Hepatocyte (in vitro differentiated cells): ENCODE data around the gene DYDC1. TPM values are rescaled to one million over a fixed set of nuclear protein-coding genes. Genes with fewer than 3 reads are reported as not detected.

Experiments
- DNase-seq: peaks from one replicate; pipeline ENCODE4 v3.0.0-alpha.2; 2016; ENCODE audit warnings: low spot score
- H2AFZ ChIP-seq: fragments of 200-600 bp; sonication (generic); 2 replicates; pipeline ENCODE4 v1.6.0; 2016; ENCODE audit warnings: antibody characterized with exemption, mild to moderate bottlenecking
- H3K27ac ChIP-seq: fragments of 200-600 bp; sonication (generic); 2 replicates; pipeline ENCODE4 v1.5.1; 2016; ENCODE audit warnings: mild to moderate bottlenecking
- H3K27me3 ChIP-seq: fragments of 200-600 bp; sonication (generic); 2 replicates; pipeline ENCODE4 v1.6.1; 2016
- H3K36me3 ChIP-seq: fragments of 200-600 bp; sonication (generic); replicated peaks from 2 replicates; pipeline ENCODE4 v1.5.1; 2016; ENCODE audit warnings: low read depth; ENCODE audit not compliant: insufficient read depth
- H3K4me1 ChIP-seq: fragments of 200-600 bp; sonication (generic); 2 replicates; pipeline ENCODE4 v1.5.1; 2016; ENCODE audit warnings: mild to moderate bottlenecking, moderate library complexity; ENCODE audit not compliant: insufficient read depth
- H3K4me2 ChIP-seq: fragments of 200-600 bp; sonication (generic); 2 replicates; pipeline ENCODE4 v1.6.0; 2016
- H3K4me3 ChIP-seq: fragments of 200-600 bp; sonication (generic); 2 replicates; pipeline ENCODE4 v1.5.1; 2016; ENCODE audit warnings: mild to moderate bottlenecking
- H3K79me2 ChIP-seq: fragments of 200-600 bp; sonication (generic); 2 replicates; pipeline ENCODE4 v1.6.0; 2017; ENCODE audit warnings: mild to moderate bottlenecking
- H3K9me2 ChIP-seq: fragments of 200-600 bp; sonication (generic); replicated peaks from 2 replicates; pipeline ENCODE4 v1.6.0; 2017; ENCODE audit warnings: mild to moderate bottlenecking; ENCODE audit not compliant: insufficient read depth
- H3K9me3 ChIP-seq: fragments of 200-600 bp; sonication (generic); 2 replicates; pipeline ENCODE4 v1.5.1; 2016; ENCODE audit warnings: low read depth, mild to moderate bottlenecking
- H4K20me1 ChIP-seq: fragments of 200-600 bp; sonication (generic); 2 replicates; pipeline ENCODE4 v1.6.0; 2016; ENCODE audit warnings: mild to moderate bottlenecking; ENCODE audit not compliant: insufficient read depth, poor library complexity, severe bottlenecking
- CTCF ChIP-seq: fragments of 200-600 bp; sonication (generic); IDR thresholded peaks from 2 replicates; pipeline ENCODE4 v1.5.1; 2016; ENCODE audit warnings: antibody characterized with exemption, mild to moderate bottlenecking; ENCODE audit not compliant: poor library complexity
- EZH2 ChIP-seq: fragments of 200-600 bp; sonication (generic); IDR thresholded peaks from 2 replicates; pipeline ENCODE4 v1.6.1; 2016; ENCODE audit warnings: antibody characterized with exemption, mild to moderate bottlenecking, borderline replicate concordance
- EZH2phosphoT487 ChIP-seq: fragments of 200-600 bp; sonication (generic); IDR thresholded peaks from one replicate; pipeline ENCODE4 v1.6.1; 2018; ENCODE audit warnings: antibody characterized with exemption, mild to moderate bottlenecking, low read depth, moderate library complexity; ENCODE audit not compliant: unreplicated experiment, severe bottlenecking
- WGBS: methylation state at CpG from one replicate; pipeline ENCODE4 v1.1.6; 2016; ENCODE audit warnings: low lambda C conversion rate; ENCODE audit errors: missing lambda C conversion rate; 5-methylcytosine and 5-hydroxymethylcytosine counted together
- polyA plus RNA-seq: library from polyadenylated mRNA; unstranded; fragments of >200 nt; fragmentation: Nextera tagmentation; extraction: Ambion mirVana; gene quantifications from 2 replicates; pipeline ENCODE4 v1.2.1, GENCODE V29; 2016
- total RNA-seq: library from RNA; depleted of rRNA; stranded (reverse); fragments of >200 nt; gene quantifications from 2 replicates; pipeline ENCODE4 v1.2.3, GENCODE V29; 2014

Gene DYDC1
- total and polyA plus RNA-seq, 2 experiments from 2014 or later: not detected

- H4K20me1 ChIP-seq: no peaks in the 10 kb centered on the region
- H3K4me3 ChIP-seq: no peak overlapping the region
- H3K27me3 ChIP-seq: no peaks in the 10 kb centered on the region
- 91% methylated on average over 3 of the region's 3 CpGs for WGBS
- no peak overlapping the region for H3K4me2 ChIP-seq
- no peaks in the 10 kb centered on the region for H3K4me1 ChIP-seq
- no peaks in the 10 kb centered on the region for H3K36me3 ChIP-seq
- no peaks in the 10 kb centered on the region for H3K9me3 ChIP-seq
- no peaks in the 10 kb centered on the region for H3K9me2 ChIP-seq
- TF ChIP-seq EZH2phosphoT487: no peak
- no peak for TF ChIP-seq CTCF
- TF ChIP-seq EZH2: no peak
- no peaks in the 10 kb centered on the region for H3K79me2 ChIP-seq
- no peak for DNase-seq
- H2AFZ ChIP-seq: no peak overlapping the region
- H3K27ac ChIP-seq: no peak overlapping the region
These were observed 59.6 kb downstream of the DYDC1 start for GRCh38 chr10:80296942-80297341.

- Histone ChIP-seq H3K9me3 (no peaks in the 10 kb centered on the region), H3K9me2 (no peaks in the 10 kb centered on the region), H2AFZ (no peak overlapping the region), H4K20me1 (no peaks in the 10 kb centered on the region), H3K79me2 (no peaks in the 10 kb centered on the region), H3K4me1 (peaks cover 5% of the 10 kb centered on the region), H3K27ac (no peak overlapping the region), H3K4me3 (no peak overlapping the region), H3K27me3 (no peaks in the 10 kb centered on the region), H3K36me3 (no peaks in the 10 kb centered on the region), H3K4me2 (no peak overlapping the region)
- DNase-seq: peak; percentile 2
- WGBS: 88% methylated on average over 6 of the region's 6 CpGs
- TF ChIP-seq CTCF (no peak), EZH2phosphoT487 (no peak), EZH2 (no peak)
These were observed 63.8 kb downstream of the DYDC1 start for GRCh38 chr10:80292607-80293239.

- no peaks in the 10 kb centered on the region for H3K9me2 ChIP-seq
- H3K4me3 ChIP-seq: no peak overlapping the region
- peaks cover 5% of the 10 kb centered on the region for H3K4me1 ChIP-seq
- peak overlapping the region; percentile 79 for H3K27ac ChIP-seq
- peak; percentile 8 for DNase-seq
- peak overlapping the region; percentile 45 for H3K4me2 ChIP-seq
- no peaks in the 10 kb centered on the region for H3K79me2 ChIP-seq
- H3K27me3 ChIP-seq: no peaks in the 10 kb centered on the region
- no peaks in the 10 kb centered on the region for H3K9me3 ChIP-seq
- H3K36me3 ChIP-seq: no peaks in the 10 kb centered on the region
- TF ChIP-seq CTCF (no peak), EZH2phosphoT487 (no peak), EZH2 (no peak)
- H4K20me1 ChIP-seq: no peaks in the 10 kb centered on the region
- no peak overlapping the region for H2AFZ ChIP-seq
- WGBS: 58% methylated on average over 4 of the region's 4 CpGs
These were observed 65.9 kb downstream of the DYDC1 start for GRCh38 chr10:80290474-80291220.
